DMS153 (cell line): ENCODE data around the gene MYO1F.
"Not testable (repeated sequence)": the region's sequence is repeated elsewhere in the genome, so short reads cannot be mapped to it uniquely, and the experiment has no call there.

Experiments used
- DNase-seq: peaks from one replicate; lab custom pipeline; 2025; lab: John Stamatoyannopoulos, UW

MYO1F gene

GRCh38 chr19:8564866-8565265, 12.4 kb downstream of the MYO1F start:
- DNase-seq, result not testable (repeated sequence)

DNA sequence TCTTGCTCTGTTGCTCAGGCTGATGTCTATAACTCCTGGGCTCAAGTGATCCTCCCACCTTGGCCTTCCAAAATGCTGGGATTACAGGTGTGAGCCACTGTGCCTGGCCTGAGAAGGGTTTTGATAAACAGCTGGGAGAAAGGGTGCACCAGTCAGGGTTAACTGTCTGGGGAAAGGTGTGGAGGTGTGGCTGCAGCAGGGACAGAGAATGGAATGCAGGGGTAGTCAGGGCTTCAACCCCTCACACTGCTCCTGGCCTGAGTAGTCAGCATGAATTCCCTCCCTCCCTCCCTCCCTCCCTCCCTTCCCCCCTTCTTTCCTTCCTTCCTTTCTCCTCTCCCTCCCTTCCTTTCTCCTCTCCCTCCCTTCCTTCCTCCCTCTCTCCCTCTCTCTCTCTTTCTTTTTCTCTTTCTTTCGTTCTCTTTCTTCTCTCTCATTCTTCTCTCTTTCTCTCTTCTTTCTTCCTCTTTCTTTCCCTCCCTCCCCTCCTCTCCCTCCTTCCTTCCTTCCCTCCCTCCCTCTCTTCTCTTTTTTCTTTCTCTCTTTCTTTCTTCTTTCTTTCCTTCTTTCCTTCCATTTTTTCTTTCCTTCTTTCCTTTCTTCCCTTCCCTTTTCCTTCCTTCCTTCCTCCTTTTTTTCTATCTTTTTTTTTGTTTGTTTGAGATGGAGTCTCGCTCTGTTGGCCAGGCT, 16.0 kb downstream of the MYO1F start:
- DNase-seq, result no peak

- no peak for DNase-seq
Measured at GRCh38 chr19:8558325-8558724, 18.9 kb downstream of the MYO1F start.

DNA sequence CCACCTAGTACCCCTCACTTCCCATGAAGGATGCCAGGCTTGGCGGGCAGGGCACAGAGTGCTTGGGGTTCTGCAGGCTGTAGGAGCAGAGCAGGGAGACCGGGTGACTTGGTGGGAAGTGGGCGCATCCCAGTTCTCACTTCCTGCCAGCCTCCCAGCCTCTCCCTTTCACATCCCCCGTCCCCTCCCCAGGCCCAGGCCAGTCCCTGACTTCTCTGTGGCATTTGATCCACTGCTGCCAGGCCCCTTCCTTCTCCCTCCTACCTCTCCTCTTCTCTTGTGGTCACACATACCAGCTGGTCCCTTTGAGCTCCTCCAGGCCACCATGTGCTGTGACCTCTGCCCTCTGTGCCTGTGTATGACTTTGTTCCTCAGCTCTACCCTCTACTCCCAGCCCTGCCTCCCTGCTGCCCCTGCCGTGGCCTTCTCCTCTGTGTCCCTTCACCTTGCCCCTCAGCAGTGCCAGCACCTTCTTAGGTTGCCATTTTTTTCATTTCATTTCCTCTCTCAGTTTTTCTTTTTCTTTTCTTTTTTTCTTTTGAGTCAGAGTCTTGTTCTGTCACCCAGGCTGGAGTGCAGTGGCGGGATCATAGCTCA, 19.5 kb downstream of the MYO1F start:
- no peak for DNase-seq

- DNase-seq, result not testable (repeated sequence)
Measured at GRCh38 chr19:8553729-8554128, 23.5 kb downstream of the MYO1F start.

GRCh38 chr19:8552810-8553209, 24.4 kb downstream of the MYO1F start:
- no peak for DNase-seq

GRCh38 chr19:8550070-8550469, 27.2 kb downstream of the MYO1F start:
- no peak for DNase-seq

- DNase-seq, result no peak
Measured at GRCh38 chr19:8545743-8546142, 31.5 kb downstream of the MYO1F start.

DNA sequence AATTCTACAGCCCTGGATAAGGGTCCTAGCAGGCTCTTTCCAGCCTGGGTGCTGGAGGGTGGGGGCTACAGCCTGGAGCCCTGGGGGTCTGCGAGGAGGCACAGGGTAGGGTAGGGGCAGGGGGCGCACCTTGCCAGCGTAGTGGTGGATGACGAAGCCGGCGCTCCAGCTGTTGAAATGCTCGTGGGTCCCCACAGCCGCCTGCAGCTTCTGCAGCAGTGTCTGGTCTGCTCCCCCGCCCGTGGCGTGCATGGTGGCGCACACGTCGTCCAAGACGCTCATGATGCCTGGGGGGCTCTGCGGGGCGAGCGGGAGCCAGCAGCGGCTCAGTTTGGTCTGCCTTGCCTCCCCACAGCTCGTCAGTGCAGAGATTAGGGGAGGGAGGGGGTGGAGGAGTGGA, 33.1 kb downstream of the MYO1F start:
- no peak for DNase-seq

DNA sequence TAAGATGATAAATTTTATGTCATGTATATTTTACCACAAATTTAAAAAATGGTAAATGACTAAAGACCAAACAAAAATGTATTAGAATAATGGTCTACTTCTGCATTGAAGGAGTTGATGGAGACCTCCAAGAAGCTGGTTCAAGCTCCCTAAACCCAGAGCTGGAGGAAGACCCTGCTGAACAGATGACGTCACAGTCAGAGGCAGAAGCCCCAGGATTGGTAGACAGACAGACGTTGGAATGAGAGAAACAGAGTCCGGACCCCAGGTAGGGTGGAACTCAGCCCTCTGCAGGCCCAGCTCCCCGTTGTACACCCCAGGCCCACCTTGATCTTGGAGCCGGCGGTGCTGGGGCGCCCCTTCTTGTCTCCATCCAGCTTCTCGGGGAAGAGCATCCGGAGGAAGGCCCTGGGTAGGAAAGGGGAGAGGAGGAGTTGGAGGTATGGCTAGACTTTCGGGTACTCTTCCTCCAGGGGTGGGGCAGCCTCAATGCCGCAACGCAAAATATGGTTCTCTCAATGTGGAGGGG, 37.6 kb downstream of the MYO1F start:
- no peak for DNase-seq

GRCh38 chr19:8537099-8537498, 40.1 kb downstream of the MYO1F start:
- DNase-seq, result no peak

DNA sequence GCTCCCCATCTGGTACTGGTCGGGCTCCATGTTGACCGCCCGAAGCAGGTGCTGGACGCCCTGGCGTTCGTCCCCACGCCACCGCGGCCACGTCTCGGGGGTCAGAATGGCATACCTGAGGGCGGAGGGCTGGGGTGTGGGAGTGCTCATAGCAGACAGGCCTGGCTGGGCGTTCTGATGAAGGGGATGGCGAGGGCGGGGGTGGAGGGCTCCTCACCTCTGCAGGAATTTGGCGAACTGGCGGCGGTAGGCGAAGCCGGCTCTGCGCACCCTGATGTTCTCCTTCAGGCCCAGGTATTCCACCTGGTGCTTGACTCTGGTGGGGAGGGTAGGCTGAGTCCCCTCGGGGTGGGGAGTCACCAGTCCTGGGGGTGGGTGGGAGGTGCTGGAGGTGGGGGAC, 41.0 kb downstream of the MYO1F start:
- DNase-seq, result no peak

DNA sequence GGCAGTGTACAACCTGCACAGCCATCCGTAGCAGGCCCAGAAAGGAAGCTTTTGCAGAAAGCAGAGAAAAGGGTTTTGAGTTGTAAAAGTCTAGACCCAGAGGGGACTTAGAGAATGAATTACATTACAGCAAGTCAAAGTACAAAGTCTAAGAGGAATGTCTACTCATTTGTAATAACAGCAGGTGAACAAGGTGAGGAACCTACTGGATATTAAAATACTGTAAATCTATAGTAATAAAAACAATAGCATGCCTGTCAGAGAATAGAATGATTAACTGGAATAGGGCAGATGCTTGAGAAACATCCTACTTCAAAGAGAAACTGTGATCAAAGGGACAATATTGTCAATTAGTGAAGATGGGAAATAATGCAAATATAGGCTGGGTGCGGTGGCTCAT, 45.0 kb downstream of the MYO1F start:
- DNase-seq, result no peak

DNA sequence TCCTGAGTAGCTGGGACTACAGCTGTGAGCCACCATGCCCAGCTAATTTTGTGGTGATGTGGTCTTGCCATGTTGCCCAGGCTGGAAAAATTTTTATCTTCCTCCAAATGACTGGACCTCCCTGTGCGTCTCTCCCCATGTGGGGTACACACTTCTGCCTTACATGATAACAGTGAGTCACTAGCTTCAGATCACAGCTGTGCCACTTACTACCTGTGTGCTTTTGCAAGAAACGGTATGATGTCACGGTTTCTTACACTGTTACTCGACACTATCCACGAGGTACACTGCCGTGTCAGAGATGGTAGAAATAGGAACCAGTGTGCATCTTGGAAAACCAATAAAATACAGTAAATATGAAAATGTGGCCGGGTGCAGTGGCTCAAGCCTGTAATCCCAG, 45.8 kb downstream of the MYO1F start:
- DNase-seq, result no peak

DNA sequence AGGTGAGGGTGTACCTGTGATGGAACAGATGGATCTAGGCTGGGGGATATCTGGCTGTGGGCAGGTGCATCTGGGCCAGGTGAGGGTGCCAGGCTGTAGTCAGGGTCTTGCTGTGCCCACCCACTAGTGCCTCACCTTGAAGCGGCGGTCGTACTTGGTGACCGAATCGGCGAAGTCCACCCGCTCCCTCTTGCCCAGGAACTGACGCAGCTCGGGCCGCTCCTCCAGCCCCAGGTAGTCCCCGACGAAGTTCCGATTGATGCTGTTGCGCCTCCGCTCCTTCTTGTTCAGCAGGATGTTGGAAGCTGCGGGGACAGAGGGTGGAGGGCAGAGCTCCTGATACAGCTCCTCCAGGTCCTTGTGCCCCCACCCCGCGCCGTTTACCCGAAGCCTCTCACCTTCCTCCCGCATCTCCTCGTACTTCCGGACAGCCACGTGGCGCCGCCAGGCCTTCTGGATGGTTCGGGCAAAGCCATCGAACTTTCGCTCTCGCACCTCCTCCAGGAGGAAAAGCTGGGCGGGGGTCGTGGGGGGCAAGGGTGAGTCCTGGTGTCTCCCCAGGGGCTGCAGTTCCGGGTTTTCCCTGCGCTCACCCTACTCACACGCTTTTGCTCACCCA, 47.1 kb downstream of the MYO1F start:
- no peak for DNase-seq

DNA sequence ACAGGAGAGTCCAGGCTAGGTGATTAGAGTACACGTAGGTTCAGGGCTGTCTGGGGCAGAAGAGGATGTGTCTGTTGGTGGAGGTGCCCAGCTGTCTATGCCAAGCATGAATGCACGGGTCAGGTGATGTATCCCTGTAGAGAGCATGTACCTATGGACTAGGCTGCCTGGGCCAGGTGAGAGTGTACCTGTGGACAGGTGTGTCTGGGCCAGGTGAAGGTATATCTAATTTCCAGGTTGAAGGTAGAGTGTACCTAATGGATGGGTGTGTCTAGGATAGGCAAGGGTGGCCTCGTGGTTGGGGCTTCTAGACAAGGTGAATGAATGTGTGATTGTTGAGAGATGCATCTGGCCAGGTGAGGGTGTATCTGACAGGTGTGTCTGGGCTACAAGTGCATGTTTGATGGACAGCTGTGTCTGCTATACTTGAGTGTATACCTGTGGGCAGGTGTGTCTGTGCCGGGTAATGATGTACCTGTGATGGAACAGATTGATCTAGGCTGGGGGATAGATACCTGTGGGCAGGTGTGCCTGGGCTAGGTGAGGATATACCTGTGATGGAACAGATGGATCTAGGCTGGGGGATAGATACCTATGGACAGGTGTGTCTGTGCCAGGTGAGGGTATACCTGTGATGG, 47.8 kb downstream of the MYO1F start:
- DNase-seq, result no peak

DNA sequence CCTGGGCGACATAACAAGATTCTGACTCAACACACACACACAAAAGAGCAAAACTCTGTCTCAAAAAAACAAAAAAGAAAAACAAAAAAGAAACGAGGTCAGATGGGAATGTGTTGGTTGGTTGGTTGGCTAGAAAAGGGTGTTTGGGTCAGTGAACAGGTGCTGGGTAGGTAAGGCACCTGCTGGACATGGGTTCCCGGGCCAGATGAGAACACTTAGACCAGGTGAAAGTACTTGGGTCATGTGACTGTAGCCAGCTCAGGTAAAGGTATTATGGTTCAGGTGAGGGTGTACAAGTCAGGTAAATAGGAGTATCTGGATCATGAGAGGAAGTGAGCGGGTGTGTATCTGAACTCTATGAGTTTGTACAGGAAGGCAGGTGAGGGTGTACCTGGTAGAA, 48.7 kb downstream of the MYO1F start:
- DNase-seq, result no peak

DNA sequence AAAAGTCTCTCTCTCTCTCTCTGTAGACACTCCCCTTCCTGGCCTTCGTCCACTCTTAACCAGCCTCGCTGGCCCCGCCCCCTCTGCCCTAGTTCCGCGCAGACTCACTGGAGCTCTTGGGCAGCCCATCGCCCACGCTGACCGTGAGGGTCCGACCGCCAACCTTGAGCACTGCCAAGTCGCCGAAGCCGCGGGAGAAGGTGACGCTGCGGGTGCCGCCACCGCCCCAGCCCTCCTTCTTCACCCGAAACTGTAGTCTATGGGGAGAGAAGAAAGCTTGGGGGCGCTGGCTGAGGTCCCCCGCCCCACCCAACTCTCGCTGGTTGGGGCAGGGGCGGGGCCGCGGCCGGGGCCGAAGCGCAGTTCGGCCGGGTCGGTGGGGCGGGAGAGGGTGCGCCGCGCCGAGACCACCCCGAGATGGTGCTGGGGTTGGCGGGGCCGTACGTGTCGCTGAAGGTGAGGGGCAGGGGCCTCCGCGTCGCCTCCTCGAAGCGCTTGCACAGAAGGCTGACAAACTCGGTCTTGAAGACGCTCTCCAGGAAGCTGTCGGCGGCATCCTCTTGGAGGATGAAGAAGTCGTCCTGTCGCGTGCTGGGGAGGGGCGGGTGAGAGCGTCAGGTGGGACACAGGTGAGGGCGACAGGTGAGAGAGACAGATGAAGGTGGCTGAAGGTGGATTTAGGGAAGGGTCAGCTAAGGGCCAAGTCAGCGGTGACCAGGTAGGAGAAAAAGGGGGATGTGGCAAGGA, 50.7 kb downstream of the MYO1F start:
- DNase-seq, result peak; percentile 48

DNA sequence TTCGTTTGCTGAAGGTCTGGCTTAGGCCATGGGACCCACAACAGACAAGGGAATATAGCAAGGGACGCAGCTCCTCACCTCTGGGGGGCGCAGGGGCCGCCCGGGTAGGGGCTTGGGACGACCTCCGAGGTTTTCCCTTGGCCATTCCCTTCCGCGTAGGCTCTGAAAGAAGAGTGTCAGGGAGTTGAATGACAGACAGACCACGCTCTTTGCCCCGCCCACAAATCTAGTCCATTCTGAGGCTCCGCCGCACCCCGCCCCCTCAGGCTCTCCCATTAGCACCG, 51.9 kb downstream of the MYO1F start:
- no peak for DNase-seq

DNA sequence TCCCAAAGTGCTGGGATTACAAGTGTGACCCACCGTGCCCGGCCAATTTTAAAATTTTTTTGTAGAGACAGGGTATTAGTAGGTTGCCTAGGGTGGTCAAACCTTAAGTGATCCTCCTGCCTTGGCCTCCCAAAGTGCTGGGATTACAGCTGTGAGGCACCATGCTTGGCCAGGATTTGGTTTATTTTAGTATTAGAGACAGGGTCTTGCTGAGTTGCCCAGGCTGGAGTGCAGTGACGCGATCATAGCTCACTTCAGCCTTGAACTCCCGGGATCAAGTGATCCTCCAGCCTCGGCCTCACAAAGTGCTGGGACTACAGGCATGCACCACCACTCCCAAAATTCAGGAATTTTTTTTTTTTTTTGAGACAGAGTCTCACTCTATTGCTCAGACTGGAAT, 57.9 kb downstream of the MYO1F start:
- no peak for DNase-seq

- DNase-seq, result no peak
Measured at GRCh38 chr19:8518536-8518935, 58.7 kb downstream of the MYO1F start.
